Adrenal gland (tissue), 5 donors: Measurements from ENCODE around the gene PLXNC1.

Experiments
- CTCF ChIP-seq, 6 experiments: fragments of 450-650 bp in 4 of 6; fragments of 200-600 bp in 2 of 6; sonication (generic) in 1 of 6; IDR thresholded peaks; 1 replicate in 5 of 6; 2 replicates in 1 of 6; pipeline versions ENCODE4 v1.5.1 to v1.8.0; 2016 to 2021; ENCODE audit warnings: antibody characterized with exemption in 6 of 6, mild to moderate bottlenecking in 2 of 6, moderate library complexity in 1 of 6
- POLR2A ChIP-seq, 2 donors: fragments of 450-650 bp; IDR thresholded peaks; one replicate each; pipeline ENCODE4 v1.6.1; 2017; ENCODE audit warnings: antibody characterized with exemption in 2 of 2, mild to moderate bottlenecking in 2 of 2, moderate library complexity in 1 of 2
- donor health status: DM: no; HTN: no; CAD: no.

GRCh38 chr12:94152292-94153078 is 4.1 kb downstream of the PLXNC1 start:
- TF ChIP-seq POLR2A (IDR thresholded peaks at IDR 0.05) (no peak), CTCF (IDR thresholded peaks at IDR 0.05) (no peak)
